Progenitor cell of endocrine pancreas (in vitro differentiated cells): Measurements from ENCODE around the gene MACF1. TPM values are rescaled to one million over a fixed set of nuclear protein-coding genes. Genes with fewer than 3 reads are reported as not detected.

Experiments used
- DNase-seq: peaks from one replicate; pipeline ENCODE4 v3.0.0; 2021; ENCODE audit warnings: low spot score; ENCODE audit not compliant: unreplicated experiment
- H3K27ac Mint-ChIP-seq: 2 replicates; pipeline ENCODE4 v1.8.0; 2021; ENCODE audit warnings: mild to moderate bottlenecking, moderate library complexity, mixed read lengths
- H3K27me3 Mint-ChIP-seq: 2 replicates; pipeline ENCODE4 v1.8.0; 2021; ENCODE audit warnings: mixed read lengths
- H3K36me3 Mint-ChIP-seq: 2 replicates; pipeline ENCODE4 v1.8.0; 2022; ENCODE audit warnings: mixed read lengths; ENCODE audit not compliant: insufficient read depth
- H3K4me1 Mint-ChIP-seq: 2 replicates; pipeline ENCODE4 v1.8.0; 2021; ENCODE audit warnings: low read depth, mixed read lengths
- H3K4me3 Mint-ChIP-seq: 2 replicates; pipeline ENCODE4 v1.8.0; 2021; ENCODE audit warnings: low read depth, mild to moderate bottlenecking, moderate library complexity, mixed read lengths
- H3K9me3 Mint-ChIP-seq: 2 replicates; pipeline ENCODE4 v1.8.0; 2021; ENCODE audit warnings: low read depth, mixed read lengths
- total RNA-seq: library from RNA; stranded (reverse); gene quantifications from 2 replicates; pipeline ENCODE4 v1.2.1, GENCODE V29; 2021
- TF ChIP-seq, protein P1 (sequence below): fragments of 200-600 bp; sonication (generic); IDR thresholded peaks from one replicate; pipeline ENCODE4 v1.5.0; 2021; ENCODE audit warnings: antibody characterized with exemption, mild to moderate bottlenecking; ENCODE audit not compliant: unreplicated experiment

The MACF1 gene
- total RNA-seq, 1 donor from 2014 or later: 241 TPM

DNA sequence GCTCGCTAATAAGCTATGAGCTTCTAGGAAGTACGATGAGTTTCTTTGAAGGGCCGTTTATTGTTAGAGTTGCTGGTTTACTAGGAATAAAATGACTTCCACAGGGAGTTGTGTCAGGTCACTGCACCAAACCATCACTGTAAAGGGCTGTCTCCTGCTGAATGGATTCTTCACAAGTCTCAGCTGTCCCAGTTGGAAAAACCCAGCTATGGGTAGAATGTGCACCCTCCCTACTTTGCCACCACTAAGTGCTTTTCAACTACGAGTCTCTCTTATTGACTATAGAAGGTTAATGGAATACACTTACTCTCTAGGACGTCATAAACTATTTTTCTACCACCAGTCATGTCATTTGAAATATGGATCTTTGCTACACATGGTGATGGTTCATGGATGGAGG lies 192.2 kb downstream of the MACF1 start:
- peak overlapping the region; percentile 96 for H3K27ac Mint-ChIP-seq
- H3K9me3 Mint-ChIP-seq: no peaks in the 10 kb centered on the region
- no peak for DNase-seq
- no peak overlapping the region for H3K4me3 Mint-ChIP-seq
- peaks cover 2% of the 10 kb centered on the region for H3K36me3 Mint-ChIP-seq
- peaks cover 58% of the 10 kb centered on the region for H3K4me1 Mint-ChIP-seq
- H3K27me3 Mint-ChIP-seq: no peaks in the 10 kb centered on the region
- TF ChIP-seq, protein P1, sequence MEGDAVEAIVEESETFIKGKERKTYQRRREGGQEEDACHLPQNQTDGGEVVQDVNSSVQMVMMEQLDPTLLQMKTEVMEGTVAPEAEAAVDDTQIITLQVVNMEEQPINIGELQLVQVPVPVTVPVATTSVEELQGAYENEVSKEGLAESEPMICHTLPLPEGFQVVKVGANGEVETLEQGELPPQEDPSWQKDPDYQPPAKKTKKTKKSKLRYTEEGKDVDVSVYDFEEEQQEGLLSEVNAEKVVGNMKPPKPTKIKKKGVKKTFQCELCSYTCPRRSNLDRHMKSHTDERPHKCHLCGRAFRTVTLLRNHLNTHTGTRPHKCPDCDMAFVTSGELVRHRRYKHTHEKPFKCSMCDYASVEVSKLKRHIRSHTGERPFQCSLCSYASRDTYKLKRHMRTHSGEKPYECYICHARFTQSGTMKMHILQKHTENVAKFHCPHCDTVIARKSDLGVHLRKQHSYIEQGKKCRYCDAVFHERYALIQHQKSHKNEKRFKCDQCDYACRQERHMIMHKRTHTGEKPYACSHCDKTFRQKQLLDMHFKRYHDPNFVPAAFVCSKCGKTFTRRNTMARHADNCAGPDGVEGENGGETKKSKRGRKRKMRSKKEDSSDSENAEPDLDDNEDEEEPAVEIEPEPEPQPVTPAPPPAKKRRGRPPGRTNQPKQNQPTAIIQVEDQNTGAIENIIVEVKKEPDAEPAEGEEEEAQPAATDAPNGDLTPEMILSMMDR: no peak

DNA sequence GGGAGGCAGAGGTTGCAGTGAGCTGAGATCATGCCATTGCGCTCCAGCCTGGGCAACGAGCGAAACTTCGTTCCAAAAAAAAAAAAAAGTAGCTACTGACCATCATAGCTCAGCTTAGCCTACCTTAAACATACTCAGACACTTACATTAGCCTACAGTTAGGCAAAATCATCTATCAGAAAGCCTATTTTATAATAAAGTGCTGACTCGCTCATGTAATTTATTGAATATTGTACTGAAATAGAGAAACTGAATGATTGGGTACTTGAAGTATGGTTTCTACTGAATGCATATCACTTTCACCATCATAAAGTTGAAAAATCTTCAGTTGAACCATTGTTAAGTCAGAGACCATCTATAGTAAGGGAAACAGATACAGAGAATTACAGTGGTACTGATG lies 193.0 kb downstream of the MACF1 start:
- no peak for DNase-seq
- H3K27ac Mint-ChIP-seq: peak overlapping the region; percentile 69
- H3K4me1 Mint-ChIP-seq: peaks cover 53% of the 10 kb centered on the region
- H3K27me3 Mint-ChIP-seq: no peaks in the 10 kb centered on the region
- H3K4me3 Mint-ChIP-seq: no peak overlapping the region
- TF ChIP-seq, protein P1: no peak
- H3K9me3 Mint-ChIP-seq: no peaks in the 10 kb centered on the region
- H3K36me3 Mint-ChIP-seq: peaks cover 2% of the 10 kb centered on the region

DNA sequence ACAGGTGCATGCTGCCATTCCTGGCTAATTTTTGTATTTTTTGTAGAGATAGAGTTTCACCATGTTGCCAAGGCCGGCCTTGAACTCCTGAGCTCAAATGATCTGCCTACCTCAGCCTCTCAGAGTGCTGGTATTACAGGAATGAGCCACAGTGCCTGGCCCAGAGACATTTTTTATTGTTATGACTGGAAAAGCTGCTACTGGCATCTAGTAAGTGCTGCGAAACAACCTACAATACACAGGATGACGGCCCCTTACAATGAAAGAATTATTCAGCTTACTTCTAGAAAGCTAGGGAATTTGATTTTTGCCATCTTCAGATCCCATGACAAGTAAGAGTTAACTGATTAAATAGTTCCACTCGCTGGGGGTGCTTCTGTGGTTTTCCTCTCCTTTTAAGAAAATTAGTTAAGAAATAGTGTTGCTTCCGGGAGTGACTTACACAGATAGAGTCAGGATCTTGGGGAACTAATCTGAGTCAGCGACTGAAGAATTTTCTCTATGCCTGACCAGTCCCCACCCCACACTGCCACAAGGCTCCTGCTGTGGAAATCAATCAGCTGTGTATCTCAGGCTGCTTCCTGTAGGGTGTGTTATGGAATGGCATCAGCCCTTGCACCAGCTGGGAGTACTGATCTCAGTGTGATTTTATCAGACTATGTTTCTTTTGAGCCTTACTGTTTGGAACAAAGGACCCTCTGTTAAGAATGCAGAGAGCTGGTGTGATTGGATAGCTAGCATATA lies 194.0 kb downstream of the MACF1 start:
- Mint-ChIP-seq H3K4me1 (peaks cover 48% of the 10 kb centered on the region), H3K27me3 (no peaks in the 10 kb centered on the region), H3K36me3 (peaks cover 4% of the 10 kb centered on the region), H3K9me3 (no peaks in the 10 kb centered on the region), H3K4me3 (no peak overlapping the region), H3K27ac (peak overlapping the region; percentile 91)
- DNase-seq: no peak
- TF ChIP-seq, protein P1: no peak

DNA sequence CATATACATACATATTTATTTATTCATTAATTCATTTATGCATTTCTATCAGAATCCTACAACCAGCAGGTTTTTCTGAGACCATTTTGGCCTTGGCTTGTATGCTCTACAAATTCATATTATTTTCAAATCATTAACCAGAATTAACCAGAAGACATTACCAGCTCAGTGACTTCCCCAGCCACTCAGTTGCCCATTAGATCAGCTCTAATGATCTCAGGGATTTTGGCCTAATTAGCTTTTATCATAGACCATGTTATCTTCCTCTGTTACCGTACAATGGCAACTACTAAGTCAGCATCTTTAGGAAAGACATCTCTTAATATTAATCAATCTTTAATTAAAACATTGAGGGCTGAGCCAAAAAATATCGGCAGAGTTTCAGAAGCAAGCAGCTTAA lies 196.6 kb downstream of the MACF1 start:
- H3K36me3 Mint-ChIP-seq: peaks cover 4% of the 10 kb centered on the region
- TF ChIP-seq, protein P1: no peak
- peaks cover 34% of the 10 kb centered on the region for H3K4me1 Mint-ChIP-seq
- H3K9me3 Mint-ChIP-seq: no peaks in the 10 kb centered on the region
- DNase-seq: no peak
- H3K27me3 Mint-ChIP-seq: no peaks in the 10 kb centered on the region
- H3K27ac Mint-ChIP-seq: no peak overlapping the region
- no peak overlapping the region for H3K4me3 Mint-ChIP-seq

DNA sequence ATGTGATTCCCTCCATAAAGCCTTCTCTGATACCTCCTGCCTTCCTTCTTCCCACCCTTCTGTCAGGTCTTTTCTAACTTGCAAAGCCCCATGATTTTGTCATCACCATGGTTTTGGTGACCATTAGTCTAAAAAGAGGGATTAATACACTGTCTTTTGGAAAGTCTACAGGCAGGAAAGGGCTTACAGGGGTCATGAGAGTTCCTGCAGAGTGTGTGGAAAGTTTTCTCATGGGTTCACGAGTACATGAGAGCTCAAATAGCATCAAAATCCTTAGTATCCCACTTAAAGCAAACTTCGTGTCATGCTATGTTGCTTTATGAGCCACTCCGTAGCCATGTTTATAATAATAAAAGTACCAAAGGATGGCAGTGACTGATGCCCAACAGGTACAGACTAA lies 200.4 kb downstream of the MACF1 start:
- Mint-ChIP-seq H3K27ac (no peak overlapping the region), H3K36me3 (peaks cover 4% of the 10 kb centered on the region), H3K27me3 (no peaks in the 10 kb centered on the region), H3K4me3 (no peak overlapping the region), H3K4me1 (peaks cover 30% of the 10 kb centered on the region), H3K9me3 (no peaks in the 10 kb centered on the region)
- TF ChIP-seq, protein P1: no peak
- no peak for DNase-seq
